Muscle layer of colon (tissue), 2 donors: ENCODE data around the gene MKLN1.
A peak's percentile ranks its signal among the peaks of the same experiment; 100 is the strongest.

ENCODE experiments used
- H3K27ac ChIP-seq: one replicate; pipeline ENCODE4 v1.7.0; 2013; ENCODE audit warnings: low read depth, mild to moderate bottlenecking, low read length, moderate library complexity
- H3K27me3 ChIP-seq, 2 donors: one replicate each; pipeline ENCODE4 v1.7.0; 2013; ENCODE audit warnings: low read length in 2 of 2, mild to moderate bottlenecking in 2 of 2; ENCODE audit not compliant: insufficient read depth in 2 of 2, control insufficient read depth in 1 of 2
- H3K36me3 ChIP-seq: one replicate; pipeline ENCODE4 v1.7.0; 2013; ENCODE audit warnings: mild to moderate bottlenecking, low read length; ENCODE audit not compliant: insufficient read depth
- H3K4me1 ChIP-seq: one replicate; pipeline ENCODE4 v1.7.0; 2013; ENCODE audit warnings: mild to moderate bottlenecking, low read length; ENCODE audit not compliant: insufficient read depth
- H3K4me3 ChIP-seq, 2 donors: one replicate each; pipeline ENCODE4 v1.7.0; 2013; ENCODE audit warnings: low read length in 2 of 2, low read depth in 1 of 2, mild to moderate bottlenecking in 1 of 2, moderate library complexity in 1 of 2
- H3K9ac ChIP-seq: one replicate; pipeline ENCODE4 v1.7.0; 2013; ENCODE audit warnings: low read length
- H3K9me3 ChIP-seq: one replicate; pipeline ENCODE4 v1.7.0; 2013; ENCODE audit warnings: mild to moderate bottlenecking, low read length
- donor health status: abdominal sarcoma.
- donor health status: Adenocarcinoma of cecum.

MKLN1 gene

GRCh38 chr7:131327626-131328376 is at the start of gene MKLN1:
Gene MKLN1 (plus strand): TSS chr7:131327876. CDS start chr7:131327900, 24 bp downstream.
- Histone ChIP-seq H3K4me1 (peaks cover 21% of the 10 kb centered on the region), H3K9me3 (no peaks in the 10 kb centered on the region), H3K27me3 (no peaks in the 10 kb centered on the region), H3K36me3 (no peaks in the 10 kb centered on the region), H3K27ac (peak within 1 kb of the TSS; percentile 98), H3K4me3 (peak within 1 kb of the TSS; percentile 91 to 99), H3K9ac (peak within 1 kb of the TSS; percentile 94)

- Histone ChIP-seq H3K4me3 (no peak overlapping the region), H3K4me1 (no peaks in the 10 kb centered on the region), H3K9ac (no peak overlapping the region), H3K36me3 (no peaks in the 10 kb centered on the region), H3K27me3 (no peaks in the 10 kb centered on the region), H3K27ac (no peak overlapping the region), H3K9me3 (no peaks in the 10 kb centered on the region)
Measured at GRCh38 chr7:131279044-131279443, 48.6 kb upstream of the MKLN1 start.

GRCh38 chr7:131281266-131282048 is 46.2 kb upstream of the MKLN1 start:
- Histone ChIP-seq H3K4me3 (no peak overlapping the region), H3K27ac (no peak overlapping the region), H3K9me3 (no peaks in the 10 kb centered on the region), H3K4me1 (no peaks in the 10 kb centered on the region), H3K9ac (no peak overlapping the region), H3K36me3 (no peaks in the 10 kb centered on the region), H3K27me3 (no peaks in the 10 kb centered on the region)

- H3K4me1 ChIP-seq, result no peaks in the 10 kb centered on the region
- H3K27me3 ChIP-seq, result no peaks in the 10 kb centered on the region
- H3K4me3 ChIP-seq, result no peak overlapping the region
- no peaks in the 10 kb centered on the region for H3K36me3 ChIP-seq
- H3K9me3 ChIP-seq, result no peaks in the 10 kb centered on the region
- no peak overlapping the region for H3K27ac ChIP-seq
- H3K9ac ChIP-seq, result no peak overlapping the region
Measured at GRCh38 chr7:131284702-131285419, 42.8 kb upstream of the MKLN1 start.

GRCh38 chr7:131285556-131285955 is 42.1 kb upstream of the MKLN1 start:
- H3K27me3 ChIP-seq, result no peaks in the 10 kb centered on the region
- no peak overlapping the region for H3K9ac ChIP-seq
- H3K9me3 ChIP-seq, result no peaks in the 10 kb centered on the region
- no peak overlapping the region for H3K4me3 ChIP-seq
- no peak overlapping the region for H3K27ac ChIP-seq
- H3K36me3 ChIP-seq, result no peaks in the 10 kb centered on the region
- no peaks in the 10 kb centered on the region for H3K4me1 ChIP-seq

- Histone ChIP-seq H3K4me1 (no peaks in the 10 kb centered on the region), H3K27ac (no peak overlapping the region), H3K9me3 (no peaks in the 10 kb centered on the region), H3K9ac (no peak overlapping the region), H3K27me3 (no peaks in the 10 kb centered on the region), H3K4me3 (no peak overlapping the region), H3K36me3 (no peaks in the 10 kb centered on the region)
Measured at GRCh38 chr7:131288450-131288849, 39.2 kb upstream of the MKLN1 start.

- H3K36me3 ChIP-seq, result no peaks in the 10 kb centered on the region
- H3K4me3 ChIP-seq, result no peak overlapping the region
- H3K27ac ChIP-seq, result no peak overlapping the region
- H3K27me3 ChIP-seq, result no peaks in the 10 kb centered on the region
- no peak overlapping the region for H3K9ac ChIP-seq
- H3K9me3 ChIP-seq, result no peaks in the 10 kb centered on the region
- H3K4me1 ChIP-seq, result no peaks in the 10 kb centered on the region
Measured at GRCh38 chr7:131289051-131289450, 38.6 kb upstream of the MKLN1 start.

- Histone ChIP-seq H3K9me3 (no peaks in the 10 kb centered on the region), H3K4me3 (no peak overlapping the region), H3K27me3 (no peaks in the 10 kb centered on the region), H3K27ac (no peak overlapping the region), H3K4me1 (no peaks in the 10 kb centered on the region), H3K9ac (no peak overlapping the region), H3K36me3 (no peaks in the 10 kb centered on the region)
Measured at GRCh38 chr7:131292141-131292905, 35.4 kb upstream of the MKLN1 start.

- no peak overlapping the region for H3K27ac ChIP-seq
- H3K4me3 ChIP-seq, result no peak overlapping the region
- H3K4me1 ChIP-seq, result no peaks in the 10 kb centered on the region
- H3K9me3 ChIP-seq, result no peaks in the 10 kb centered on the region
- no peaks in the 10 kb centered on the region for H3K27me3 ChIP-seq
- no peaks in the 10 kb centered on the region for H3K36me3 ChIP-seq
- no peak overlapping the region for H3K9ac ChIP-seq
Measured at GRCh38 chr7:131293018-131293417, 34.7 kb upstream of the MKLN1 start.

- H3K9ac ChIP-seq, result no peak overlapping the region
- no peaks in the 10 kb centered on the region for H3K4me1 ChIP-seq
- no peaks in the 10 kb centered on the region for H3K9me3 ChIP-seq
- H3K4me3 ChIP-seq, result no peak overlapping the region
- no peaks in the 10 kb centered on the region for H3K27me3 ChIP-seq
- no peak overlapping the region for H3K27ac ChIP-seq
- no peaks in the 10 kb centered on the region for H3K36me3 ChIP-seq
Measured at GRCh38 chr7:131294553-131294952, 33.1 kb upstream of the MKLN1 start.

GRCh38 chr7:131298608-131298992 is 29.1 kb upstream of the MKLN1 start:
- Histone ChIP-seq H3K9ac (no peak overlapping the region), H3K4me3 (no peak overlapping the region), H3K27me3 (no peaks in the 10 kb centered on the region), H3K4me1 (no peaks in the 10 kb centered on the region), H3K9me3 (no peaks in the 10 kb centered on the region), H3K36me3 (no peaks in the 10 kb centered on the region), H3K27ac (no peak overlapping the region)
